HEK293 (cell line): ENCODE measurements around the gene C6orf136.

ENCODE experiments used
- CTCF ChIP-seq: fragments of 450-650 bp; formaldehyde crosslinking; IDR thresholded peaks from 2 replicates; pipeline ENCODE4 v1.5.1; 2016; ENCODE audit warnings: missing biosample characterization, missing genetic modification characterization
- REST ChIP-seq: fragments of 450-650 bp; formaldehyde crosslinking; IDR thresholded peaks from 2 replicates; pipeline ENCODE4 v1.5.1; 2016; ENCODE audit warnings: missing biosample characterization, missing genetic modification characterization
- TCF7L2 ChIP-seq: IDR thresholded peaks from 2 replicates; pipeline ENCODE4 v1.6.1; 2011; ENCODE audit warnings: low read depth, mild to moderate bottlenecking, inconsistent platforms, low read length, moderate library complexity, borderline replicate concordance
- ZNF10 ChIP-seq: fragments of 450-650 bp; formaldehyde crosslinking; IDR thresholded peaks from 2 replicates; pipeline ENCODE4 v1.5.1; 2017; ENCODE audit warnings: missing biosample characterization, missing genetic modification characterization
- ZNF274 ChIP-seq, 2 experiments: fragments of 200-500 bp in 1 of 2; fragments of 450-650 bp in 1 of 2; sonication (Bioruptor generic) in 1 of 2; formaldehyde crosslinking in 1 of 2; IDR thresholded peaks; 2 replicates each; pipeline versions ENCODE4 v1.5.1 to v1.6.1; 2014 to 2016; ENCODE audit warnings: borderline replicate concordance in 1 of 2, inconsistent platforms in 1 of 2, low read length in 1 of 2, missing biosample characterization in 1 of 2, missing genetic modification characterization in 1 of 2
- ZNF621 ChIP-seq: fragments of 450-650 bp; formaldehyde crosslinking; IDR thresholded peaks from 2 replicates; pipeline ENCODE4 v1.5.1; 2017; ENCODE audit warnings: missing biosample characterization, missing genetic modification characterization
- TF ChIP-seq, protein P1 (sequence below): fragments of 450-650 bp; IDR thresholded peaks from 2 replicates; pipeline ENCODE4 v1.5.1; 2018; ENCODE audit warnings: missing biosample characterization, mild to moderate bottlenecking, missing genetic modification characterization

DNA sequence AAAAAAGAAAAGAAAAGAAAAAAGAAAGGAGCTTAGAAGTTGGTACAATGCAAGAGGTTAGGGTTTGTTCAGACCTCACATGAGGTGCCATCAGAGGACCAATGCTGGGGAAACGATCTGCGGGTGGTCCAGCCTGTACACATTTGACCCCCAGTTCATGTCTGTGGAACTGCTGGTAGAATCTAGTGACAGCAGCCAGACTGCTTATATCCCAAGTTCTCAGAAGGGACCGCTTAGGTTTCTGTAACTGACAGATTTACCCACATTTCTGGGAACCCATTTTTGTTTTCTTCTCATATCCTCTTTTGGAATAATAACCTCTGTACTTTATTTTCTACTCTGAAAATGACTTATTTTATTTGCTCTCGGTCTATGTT is 34.8 kb downstream of the C6orf136 start:
- TF ChIP-seq ZNF10 (no peak), CTCF (tag by site-specific recombination) (no peak), ZNF274 (IDR thresholded peaks at IDR 0.05; ENCODE audit: low read length) (no peak), ZNF274 (tag by site-specific recombination; IDR thresholded peaks at IDR 0.05; ENCODE audit: borderline replicate concordance) (no peak), REST (tag by site-specific recombination) (no peak), ZNF621 (no peak), TCF7L2 (no peak)
- TF ChIP-seq, protein P1, sequence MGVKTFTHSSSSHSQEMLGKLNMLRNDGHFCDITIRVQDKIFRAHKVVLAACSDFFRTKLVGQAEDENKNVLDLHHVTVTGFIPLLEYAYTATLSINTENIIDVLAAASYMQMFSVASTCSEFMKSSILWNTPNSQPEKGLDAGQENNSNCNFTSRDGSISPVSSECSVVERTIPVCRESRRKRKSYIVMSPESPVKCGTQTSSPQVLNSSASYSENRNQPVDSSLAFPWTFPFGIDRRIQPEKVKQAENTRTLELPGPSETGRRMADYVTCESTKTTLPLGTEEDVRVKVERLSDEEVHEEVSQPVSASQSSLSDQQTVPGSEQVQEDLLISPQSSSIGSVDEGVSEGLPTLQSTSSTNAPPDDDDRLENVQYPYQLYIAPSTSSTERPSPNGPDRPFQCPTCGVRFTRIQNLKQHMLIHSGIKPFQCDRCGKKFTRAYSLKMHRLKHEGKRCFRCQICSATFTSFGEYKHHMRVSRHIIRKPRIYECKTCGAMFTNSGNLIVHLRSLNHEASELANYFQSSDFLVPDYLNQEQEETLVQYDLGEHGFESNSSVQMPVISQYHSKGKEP = no peak
